ENCODE measurements around the gene TAF6.

- TF ChIP-seq EP300 (IDR thresholded peaks at IDR 0.05) (no peak), POLR2A (IDR thresholded peaks at IDR 0.05) (no peak), CTCF (IDR thresholded peaks at IDR 0.05) (no peak)
These were observed 38.1 kb downstream of the TAF6 start for GRCh38 chr7:100080907-100081534.
